Ishikawa (cell line): Measurements from ENCODE around the gene CHERP.

Experiments used
- CEBPB ChIP-seq: IDR thresholded peaks from 2 replicates; pipeline ENCODE4 v1.6.1; 2012
- CREB1 ChIP-seq: IDR thresholded peaks from 2 replicates; pipeline ENCODE4 v1.6.1; 2012; ENCODE audit warnings: low read depth
- EGR1 ChIP-seq: IDR thresholded peaks from 2 replicates; pipeline ENCODE4 v1.6.1; 2012
- EP300 ChIP-seq: IDR thresholded peaks from 2 replicates; pipeline ENCODE4 v1.6.1; 2012; ENCODE audit warnings: borderline replicate concordance
- FOXM1 ChIP-seq: IDR thresholded peaks from 2 replicates; pipeline ENCODE4 v1.6.1; 2012; ENCODE audit warnings: low read depth, borderline replicate concordance
- MAX ChIP-seq: IDR thresholded peaks from 2 replicates; pipeline ENCODE4 v1.6.1; 2012
- NFIC ChIP-seq: IDR thresholded peaks from 2 replicates; pipeline ENCODE4 v1.6.1; 2012
- RAD21 ChIP-seq: IDR thresholded peaks from 2 replicates; pipeline ENCODE4 v1.6.1; 2012; ENCODE audit warnings: low read depth
- TAF1 ChIP-seq: IDR thresholded peaks from 2 replicates; pipeline ENCODE4 v1.6.1; 2012; ENCODE audit warnings: low read depth, mild to moderate bottlenecking
- TCF12 ChIP-seq: IDR thresholded peaks from 2 replicates; pipeline ENCODE4 v1.6.1; 2012; ENCODE audit warnings: low read depth
- TEAD4 ChIP-seq: IDR thresholded peaks from 2 replicates; pipeline ENCODE4 v1.6.1; 2012
- USF1 ChIP-seq: IDR thresholded peaks from 2 replicates; pipeline ENCODE4 v1.6.1; 2012
- YY1 ChIP-seq: IDR thresholded peaks from 2 replicates; pipeline ENCODE4 v1.6.1; 2012; ENCODE audit warnings: low read depth
- ZBTB7A ChIP-seq: IDR thresholded peaks from 2 replicates; pipeline ENCODE4 v1.6.1; 2012; ENCODE audit warnings: low read depth
- TF ChIP-seq, protein P1 (sequence below): IDR thresholded peaks from 2 replicates; pipeline ENCODE4 v1.6.1; 2012; ENCODE audit warnings: low read depth, mild to moderate bottlenecking

The CHERP gene

DNA sequence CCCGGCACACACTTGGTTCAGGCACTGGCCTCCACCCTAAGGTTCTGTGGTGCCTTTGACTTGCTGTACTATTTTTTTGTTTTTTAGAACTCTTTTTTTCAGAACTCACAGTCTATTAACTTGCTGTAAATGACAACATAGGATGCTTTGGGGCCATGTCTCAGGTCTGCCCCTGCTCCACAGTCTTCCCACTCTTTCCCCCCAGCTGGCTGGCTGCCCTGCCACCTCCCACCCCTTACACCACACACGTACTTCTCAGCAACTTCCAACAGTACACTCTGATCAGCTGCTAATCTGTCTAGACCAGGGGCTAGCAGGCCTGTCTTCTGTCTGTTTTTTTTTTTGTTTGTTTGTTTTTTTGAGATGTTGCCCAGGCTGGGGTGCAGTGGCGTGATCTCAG lies 38.0 kb downstream of the CHERP start:
- TF ChIP-seq TCF12 (no peak), CREB1 (no peak), FOXM1 (no peak), RAD21 (no peak), CEBPB (no peak), TAF1 (no peak), TEAD4 (no peak)

- TF ChIP-seq EGR1 = no peak
- TF ChIP-seq RAD21 = no peak
- TF ChIP-seq FOXM1 = no peak
- TF ChIP-seq, protein P1, sequence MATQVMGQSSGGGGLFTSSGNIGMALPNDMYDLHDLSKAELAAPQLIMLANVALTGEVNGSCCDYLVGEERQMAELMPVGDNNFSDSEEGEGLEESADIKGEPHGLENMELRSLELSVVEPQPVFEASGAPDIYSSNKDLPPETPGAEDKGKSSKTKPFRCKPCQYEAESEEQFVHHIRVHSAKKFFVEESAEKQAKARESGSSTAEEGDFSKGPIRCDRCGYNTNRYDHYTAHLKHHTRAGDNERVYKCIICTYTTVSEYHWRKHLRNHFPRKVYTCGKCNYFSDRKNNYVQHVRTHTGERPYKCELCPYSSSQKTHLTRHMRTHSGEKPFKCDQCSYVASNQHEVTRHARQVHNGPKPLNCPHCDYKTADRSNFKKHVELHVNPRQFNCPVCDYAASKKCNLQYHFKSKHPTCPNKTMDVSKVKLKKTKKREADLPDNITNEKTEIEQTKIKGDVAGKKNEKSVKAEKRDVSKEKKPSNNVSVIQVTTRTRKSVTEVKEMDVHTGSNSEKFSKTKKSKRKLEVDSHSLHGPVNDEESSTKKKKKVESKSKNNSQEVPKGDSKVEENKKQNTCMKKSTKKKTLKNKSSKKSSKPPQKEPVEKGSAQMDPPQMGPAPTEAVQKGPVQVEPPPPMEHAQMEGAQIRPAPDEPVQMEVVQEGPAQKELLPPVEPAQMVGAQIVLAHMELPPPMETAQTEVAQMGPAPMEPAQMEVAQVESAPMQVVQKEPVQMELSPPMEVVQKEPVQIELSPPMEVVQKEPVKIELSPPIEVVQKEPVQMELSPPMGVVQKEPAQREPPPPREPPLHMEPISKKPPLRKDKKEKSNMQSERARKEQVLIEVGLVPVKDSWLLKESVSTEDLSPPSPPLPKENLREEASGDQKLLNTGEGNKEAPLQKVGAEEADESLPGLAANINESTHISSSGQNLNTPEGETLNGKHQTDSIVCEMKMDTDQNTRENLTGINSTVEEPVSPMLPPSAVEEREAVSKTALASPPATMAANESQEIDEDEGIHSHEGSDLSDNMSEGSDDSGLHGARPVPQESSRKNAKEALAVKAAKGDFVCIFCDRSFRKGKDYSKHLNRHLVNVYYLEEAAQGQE = no peak
- TF ChIP-seq TEAD4 = no peak
- TF ChIP-seq TAF1 = no peak
- no peak for TF ChIP-seq TCF12
- no peak for TF ChIP-seq MAX
- TF ChIP-seq YY1 = no peak
- TF ChIP-seq ZBTB7A = no peak
- no peak for TF ChIP-seq NFIC
- TF ChIP-seq USF1 = no peak
- TF ChIP-seq EP300 = no peak
- no peak for TF ChIP-seq CEBPB
- TF ChIP-seq CREB1 = no peak
Observed at GRCh38 chr19:16497837-16498236, 44.4 kb downstream of the CHERP start.

DNA sequence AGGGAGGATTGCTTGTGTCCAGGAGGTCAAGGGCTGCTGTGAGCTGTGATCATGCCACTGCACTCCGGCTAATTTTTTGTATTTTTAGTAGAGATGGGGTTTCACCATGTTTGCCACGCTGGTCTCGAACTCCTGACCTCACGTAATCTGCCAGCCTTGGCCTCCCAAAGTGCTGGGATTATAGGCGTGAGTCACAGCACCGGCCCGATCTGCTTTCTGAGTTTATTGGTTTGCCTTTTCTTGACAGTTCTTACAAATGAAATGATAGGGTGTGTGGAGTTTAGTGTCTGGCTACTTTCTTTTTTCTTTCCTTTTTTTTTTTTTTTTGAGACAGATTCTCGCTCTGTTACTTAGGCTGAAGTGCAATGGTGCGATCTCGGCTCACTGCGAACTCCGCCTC lies 45.2 kb downstream of the CHERP start:
- TF ChIP-seq TAF1 (no peak), USF1 (no peak), MAX (no peak), RAD21 (no peak), CEBPB (no peak), YY1 (no peak), FOXM1 (no peak), TEAD4 (no peak), ZBTB7A (no peak), EP300 (no peak), TCF12 (no peak), CREB1 (no peak), NFIC (no peak), EGR1 (no peak)
- TF ChIP-seq, protein P1 = no peak

DNA sequence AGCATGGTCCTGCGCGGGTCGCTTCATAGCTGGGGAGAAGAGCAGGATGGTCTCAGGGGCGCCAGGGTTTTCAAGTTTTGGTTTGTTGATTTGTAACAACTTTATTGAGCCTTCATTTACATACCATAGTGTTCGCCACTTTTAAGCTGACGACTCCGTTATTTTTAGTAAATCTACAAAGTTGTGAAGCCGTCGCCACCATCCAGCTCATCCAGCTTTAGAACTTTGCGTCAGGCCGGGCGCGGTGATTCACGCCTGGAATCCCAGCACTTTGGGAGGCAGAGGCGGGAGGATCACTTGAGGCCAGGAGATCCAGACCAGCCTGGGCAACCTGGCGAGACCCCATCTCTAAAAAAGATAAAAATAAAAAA lies 45.6 kb downstream of the CHERP start:
- TF ChIP-seq MAX (no peak), ZBTB7A (no peak), FOXM1 (no peak), TEAD4 (no peak), TCF12 (no peak), EP300 (no peak), NFIC (no peak), USF1 (no peak), YY1 (no peak), EGR1 (no peak), CREB1 (no peak), TAF1 (no peak), RAD21 (no peak), CEBPB (no peak)
- TF ChIP-seq, protein P1 = no peak
